Epithelial cell of proximal tubule (primary cell): Measurements from ENCODE around the gene OR7A5. TPM values are rescaled to one million over a fixed set of nuclear protein-coding genes. Genes with fewer than 3 reads are reported as not detected.
"Not testable (repeated sequence)": the region's sequence is repeated elsewhere in the genome, so short reads cannot be mapped to it uniquely, and the experiment has no call there.

Experiments used
- DNase-seq: peaks from one replicate; pipeline ENCODE4 v3.0.0-alpha.2; 2011; ENCODE audit warnings: low read depth
- H3K4me3 ChIP-seq: 2 replicates; pipeline ENCODE4 v1.5.1; 2011; ENCODE audit warnings: low read depth, mild to moderate bottlenecking, low read length
- CTCF ChIP-seq: conservative IDR thresholded peaks from 2 replicates; pipeline ENCODE4 v1.5.1; 2012; ENCODE audit warnings: low read depth, mild to moderate bottlenecking, low read length
- total RNA-seq: library from RNA; depleted of rRNA; stranded (reverse); fragments of >200 nt; gene quantifications from 2 replicates; pipeline ENCODE4 v1.2.3, GENCODE V29; 2015

Gene OR7A5
- total RNA-seq, 1 donor from 2014 or later = not detected

DNA sequence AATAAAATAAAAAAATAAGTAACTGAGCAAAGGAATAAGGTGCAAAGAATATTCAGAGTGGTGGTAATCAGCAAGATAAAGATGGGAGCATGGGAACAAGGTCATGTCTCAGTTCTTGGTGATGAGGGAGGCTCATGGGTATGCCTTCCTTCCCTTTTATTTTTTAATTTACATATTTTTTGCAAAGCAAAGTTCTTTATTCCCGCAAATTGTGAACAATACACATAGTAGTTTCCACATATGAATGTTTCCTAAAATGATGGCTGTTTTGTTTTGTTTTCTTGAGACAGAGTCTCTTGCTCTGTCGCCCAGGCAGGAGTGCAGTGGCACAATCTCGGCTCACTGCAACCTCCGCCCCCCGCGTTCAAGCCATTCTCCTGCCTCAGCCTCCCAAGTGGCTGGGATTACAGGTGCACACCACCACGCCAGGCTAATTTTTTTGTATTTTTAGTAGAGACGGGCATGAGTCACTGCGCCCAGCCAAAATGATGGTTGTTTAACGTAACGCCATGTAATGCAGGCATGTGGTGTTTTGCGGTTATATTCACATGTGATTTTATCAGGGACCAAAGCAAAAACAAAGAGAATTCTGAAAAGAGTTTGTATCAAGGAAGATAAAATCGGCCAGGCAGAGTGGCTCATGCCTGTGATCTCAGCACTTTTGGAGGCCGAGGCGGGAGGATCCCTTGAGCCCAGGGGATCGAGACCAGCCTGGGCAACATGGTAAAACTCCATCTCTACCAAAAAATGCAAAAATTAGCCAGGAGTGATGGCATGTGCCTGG is 52.2 kb downstream of the OR7A5 start:
- no peak for DNase-seq
- no peak for TF ChIP-seq CTCF
- H3K4me3 ChIP-seq = no peak overlapping the region

DNA sequence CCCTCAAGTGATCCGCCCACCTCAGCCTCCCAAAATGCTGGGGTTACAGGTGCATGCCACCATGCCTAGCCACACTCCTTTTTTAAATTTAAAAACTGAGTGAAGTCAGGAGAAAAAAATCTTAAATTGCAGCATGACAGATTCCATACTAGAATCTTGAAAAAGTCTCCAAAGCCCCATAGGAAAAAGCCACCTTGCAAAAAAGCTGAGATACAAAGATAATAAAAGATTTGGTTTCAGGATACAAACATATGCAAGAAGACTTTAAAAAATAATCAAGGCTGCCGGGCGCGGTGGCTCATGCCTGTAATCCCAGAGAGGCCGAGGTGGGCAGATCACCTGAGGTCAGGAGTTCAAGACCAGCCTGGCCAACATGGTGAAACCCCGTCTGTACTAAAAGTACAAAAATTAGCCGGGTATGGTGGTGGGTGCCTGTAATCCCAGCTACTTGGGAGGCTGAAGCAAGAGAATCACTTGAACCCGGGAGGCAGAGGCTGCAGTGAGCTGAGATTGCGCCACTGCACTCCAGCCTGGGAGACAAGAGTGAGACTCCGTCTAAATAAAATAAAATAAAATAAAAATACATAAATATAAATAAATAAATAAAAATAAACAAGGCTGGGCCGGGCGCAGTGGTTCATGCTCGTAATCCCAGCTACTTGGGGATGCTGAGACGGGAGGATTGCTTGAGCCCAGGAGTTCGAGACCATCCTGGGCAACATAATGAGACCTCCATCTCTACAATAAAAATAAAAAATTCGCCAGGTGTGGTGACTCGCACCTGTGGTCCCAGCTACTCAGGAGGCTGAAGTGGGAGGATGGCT is 53.1 kb downstream of the OR7A5 start:
- H3K4me3 ChIP-seq, DNase-seq: not testable (repeated sequence)

DNA sequence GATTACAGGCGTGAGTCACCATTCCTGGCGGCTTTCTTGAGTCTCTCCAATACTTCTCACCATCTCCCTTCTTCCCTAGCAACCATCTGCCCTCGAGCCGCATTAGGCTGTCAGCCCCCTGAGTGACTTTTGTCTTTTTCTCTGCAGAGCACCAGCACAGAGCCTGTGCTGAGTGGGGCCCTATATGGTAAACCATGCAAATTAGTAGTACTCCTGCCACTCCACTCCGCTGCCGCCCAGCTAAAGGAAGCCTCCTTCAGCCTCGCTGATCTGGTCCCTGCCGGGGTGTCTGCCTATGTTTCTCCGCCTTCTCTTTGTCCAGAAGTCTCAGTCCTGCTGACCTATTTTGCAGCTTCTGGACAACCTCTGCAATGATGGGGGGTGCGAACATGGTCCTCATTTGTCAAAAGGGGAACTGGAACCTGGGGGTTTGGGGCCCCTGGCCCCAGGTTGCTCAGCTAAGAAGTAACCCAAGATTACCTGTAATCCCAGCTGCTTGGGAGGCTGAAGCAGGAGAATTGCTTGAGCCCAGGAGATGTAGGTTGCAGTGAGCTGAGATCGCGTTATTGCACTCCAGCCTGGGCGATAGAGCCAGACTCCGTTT is 54.3 kb downstream of the OR7A5 start:
- not testable (repeated sequence) for DNase-seq, H3K4me3 ChIP-seq

DNA sequence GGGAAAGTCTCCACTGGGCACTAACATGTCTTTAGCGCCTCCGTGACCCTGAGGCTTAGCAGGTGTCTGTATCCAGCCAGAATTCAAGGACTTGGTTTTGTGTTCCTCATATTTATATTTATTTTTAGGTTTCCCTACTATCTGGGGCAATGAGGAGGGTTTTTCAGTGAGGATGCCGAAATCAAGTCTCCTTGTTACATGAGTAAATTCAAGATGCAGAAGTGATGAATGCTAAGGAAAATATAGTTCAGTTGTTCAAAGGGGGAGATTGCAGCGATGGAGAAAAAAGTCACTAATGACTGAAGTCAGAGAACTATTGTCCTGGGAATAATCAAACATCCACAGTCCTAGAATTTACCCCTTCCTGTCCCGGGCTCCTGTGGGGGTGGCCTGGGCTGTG is 55.8 kb downstream of the OR7A5 start:
- H3K4me3 ChIP-seq = no peak overlapping the region
- no peak for TF ChIP-seq CTCF
- DNase-seq = no peak

- DNase-seq, H3K4me3 ChIP-seq: not testable (repeated sequence)
Observed at GRCh38 chr19:14778110-14778845, 56.7 kb downstream of the OR7A5 start, which contains the start of gene ADGRE2. Gene ADGRE2 (minus strand): TSS chr19:14778560. CDS start chr19:14776756, 1,804 bp downstream.

- not testable (repeated sequence) for DNase-seq
Observed at GRCh38 chr19:14777645-14778044, 57.3 kb downstream of the OR7A5 start.

More at GRCh38 chr19:14777645-14778044, 57.3 kb downstream of the OR7A5 start:
- H3K4me3 ChIP-seq = not testable (repeated sequence)

Other genes with a start within 250 kb of the OR7A5 start
- gene ADGRE3, start 160.3 kb downstream of the OR7A5 start, total RNA-seq = not detected in 2 replicates
- gene ZNF333, start 145.1 kb downstream of the OR7A5 start, total RNA-seq = 5.7 and 6.3 TPM in 2 replicates
- under 0.01 and 0.12 TPM in 2 replicates for gene ADGRE2, start 56.6 kb downstream of the OR7A5 start, total RNA-seq
- not detected in 2 replicates for gene OR7C1, start within 50 bp of the OR7A5 start, total RNA-seq
- gene OR7A10, start 13.7 kb upstream of the OR7A5 start, total RNA-seq = not detected in 2 replicates
- not detected in 2 replicates for gene OR7A17, start 50.9 kb upstream of the OR7A5 start, total RNA-seq
- gene OR7C2, start 106.3 kb upstream of the OR7A5 start, total RNA-seq = not detected in 2 replicates
- not detected in 2 replicates for gene SLC1A6, start 144.7 kb upstream of the OR7A5 start, total RNA-seq
- gene CASP14, start 214.3 kb upstream of the OR7A5 start, total RNA-seq = not detected in 2 replicates
- gene OR1I1, start 247.0 kb upstream of the OR7A5 start, total RNA-seq = not detected in 2 replicates